KBM-7 (cell line): ENCODE measurements around the gene OR51V1.
"Not testable (repeated sequence)": the region's sequence is repeated elsewhere in the genome, so short reads cannot be mapped to it uniquely, and the experiment has no call there.

Source experiments
- DNase-seq: peaks from one replicate; pipeline ENCODE4 v3.0.0-alpha.2; 2015
- in situ Hi-C: fragments of 300-500 bp; cut with MboI; formaldehyde crosslinking; loops from 2 replicates; pipeline ENCODE4 v1.14.3; 2020; ENCODE audit warnings: low sequenced_read_pairs, low pct_unique_long_range_greater_than_20kb, mixed read lengths

OR51V1 gene

DNA sequence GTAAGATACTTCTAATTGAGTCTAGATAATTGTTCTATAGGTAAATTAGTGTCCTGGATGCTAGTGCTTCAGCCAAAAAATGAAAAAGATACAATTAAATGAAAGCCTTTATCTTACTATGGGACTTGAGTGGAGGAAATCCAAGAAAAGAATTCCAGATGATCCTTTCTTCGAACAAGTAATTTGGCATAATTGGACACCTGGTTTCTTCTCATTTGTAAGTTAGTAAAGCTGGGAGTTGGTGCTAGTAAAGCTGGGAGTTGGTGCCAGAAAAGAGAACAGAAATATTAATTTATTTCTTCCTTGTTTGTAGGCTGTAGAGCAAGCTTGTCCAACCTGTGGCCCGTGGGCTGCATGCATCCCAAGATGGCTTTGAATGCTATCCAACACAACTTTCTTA, 12.3 kb downstream of the OR51V1 start:
- DNase-seq, result no peak
- in situ Hi-C loops, result no loop called here

DNA sequence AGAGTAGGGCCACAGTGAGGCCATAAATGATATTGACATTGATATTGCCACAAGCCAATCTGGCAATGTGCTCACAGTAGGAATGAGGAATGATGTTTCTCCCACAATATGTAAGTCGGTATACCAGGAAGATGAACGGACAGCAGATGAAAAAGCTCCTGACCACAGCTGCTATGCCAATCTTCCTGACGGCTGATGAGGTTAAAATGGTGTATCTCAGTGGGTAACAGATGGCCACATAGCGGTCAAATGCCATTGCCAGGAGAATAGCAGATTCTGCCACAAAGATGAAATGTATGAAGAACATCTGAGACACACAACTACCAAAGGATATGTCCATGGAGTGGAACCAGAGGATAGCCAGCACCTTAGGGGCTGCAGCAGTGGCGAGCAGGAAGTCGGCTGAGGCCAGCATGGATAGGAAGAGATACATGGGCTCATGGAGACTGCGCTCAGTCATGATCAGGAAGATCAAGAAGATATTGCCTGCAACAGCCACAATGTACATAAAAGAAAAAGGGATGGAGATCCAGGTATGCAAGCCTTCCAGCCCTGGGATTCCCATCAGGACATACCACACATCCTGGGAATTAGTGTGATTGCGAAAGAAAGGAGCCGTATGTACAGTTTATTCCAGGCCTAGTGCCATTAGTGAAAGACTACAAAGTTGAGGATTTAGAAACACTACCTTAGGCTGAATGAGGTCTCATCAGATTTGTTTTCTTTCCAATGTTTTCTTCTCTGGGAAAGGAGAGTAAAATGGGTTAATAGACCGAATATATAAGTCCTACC, 22.2 kb downstream of the OR51V1 start:
- in situ Hi-C loops, result no loop called here
- DNase-seq, result no peak

DNA sequence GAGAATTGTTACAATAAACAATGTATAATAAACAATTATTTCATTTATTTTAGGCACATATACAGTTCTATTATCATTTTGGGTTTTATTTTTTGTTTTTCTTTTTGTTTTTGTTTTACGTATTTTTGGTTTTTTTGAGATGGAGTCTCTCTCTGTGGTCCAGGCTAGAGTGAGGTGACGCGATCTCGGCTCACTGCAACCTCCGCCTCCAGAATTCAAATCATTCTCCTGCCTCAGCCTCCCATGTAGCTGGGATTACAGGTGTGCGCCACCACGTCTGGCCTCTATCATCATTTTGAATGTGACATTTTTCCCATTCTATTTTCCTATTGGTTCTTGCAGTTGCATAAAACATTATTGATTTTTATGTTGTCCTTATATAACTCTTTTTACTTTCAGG, 25.5 kb downstream of the OR51V1 start:
- in situ Hi-C loops, result no loop called here
- DNase-seq, result no peak

- DNase-seq, result no peak
- in situ Hi-C loops, result no loop called here
Observed at GRCh38 chr11:5171856-5172255, 28.6 kb downstream of the OR51V1 start.

- DNase-seq, in situ Hi-C loops: not testable (repeated sequence)
Observed at GRCh38 chr11:5165898-5166297, 34.6 kb downstream of the OR51V1 start.

DNA sequence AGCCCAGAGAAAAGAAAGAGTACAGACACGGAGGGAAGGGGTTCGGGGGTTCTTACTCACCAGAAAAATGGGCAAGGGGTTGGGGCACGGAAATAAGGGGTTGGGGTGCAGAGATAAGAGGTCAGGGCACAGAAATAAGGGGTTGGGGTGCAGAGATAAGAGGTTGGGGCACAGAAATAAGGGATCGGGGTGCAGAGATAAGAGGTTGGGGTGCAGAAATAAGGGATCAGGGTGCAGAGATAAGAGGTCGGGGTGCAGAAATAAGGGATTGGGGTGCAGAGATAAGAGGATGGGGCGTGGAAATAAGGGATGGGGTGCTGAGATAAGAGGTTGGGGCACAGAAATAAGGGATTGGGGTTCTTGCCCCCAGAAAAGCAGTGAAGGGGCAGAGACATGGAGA, 35.7 kb downstream of the OR51V1 start:
- in situ Hi-C loops, result not testable (repeated sequence)

GRCh38 chr11:5161045-5161444, 39.4 kb downstream of the OR51V1 start:
- DNase-seq, in situ Hi-C loops: not testable (repeated sequence)

More for the DNA sequence above, 35.7 kb downstream of the OR51V1 start:
- DNase-seq, result not testable (repeated sequence)

- in situ Hi-C loops, result not testable (repeated sequence)
Observed at GRCh38 chr11:5160217-5160616, 40.3 kb downstream of the OR51V1 start.

GRCh38 chr11:5159806-5160205, 40.7 kb downstream of the OR51V1 start:
- in situ Hi-C loops, result no loop called here
- no peak for DNase-seq

More at GRCh38 chr11:5160217-5160616, 40.3 kb downstream of the OR51V1 start:
- DNase-seq, result not testable (repeated sequence)

GRCh38 chr11:5154657-5155056, 45.8 kb downstream of the OR51V1 start, which contains the start of gene OR52A1:
Gene OR52A1, minus strand, starts transcription at chr11:5154757. Its CDS starts 2,388 bp downstream, at chr11:5152369.
- in situ Hi-C loops, result no loop called here
- no peak for DNase-seq

DNA sequence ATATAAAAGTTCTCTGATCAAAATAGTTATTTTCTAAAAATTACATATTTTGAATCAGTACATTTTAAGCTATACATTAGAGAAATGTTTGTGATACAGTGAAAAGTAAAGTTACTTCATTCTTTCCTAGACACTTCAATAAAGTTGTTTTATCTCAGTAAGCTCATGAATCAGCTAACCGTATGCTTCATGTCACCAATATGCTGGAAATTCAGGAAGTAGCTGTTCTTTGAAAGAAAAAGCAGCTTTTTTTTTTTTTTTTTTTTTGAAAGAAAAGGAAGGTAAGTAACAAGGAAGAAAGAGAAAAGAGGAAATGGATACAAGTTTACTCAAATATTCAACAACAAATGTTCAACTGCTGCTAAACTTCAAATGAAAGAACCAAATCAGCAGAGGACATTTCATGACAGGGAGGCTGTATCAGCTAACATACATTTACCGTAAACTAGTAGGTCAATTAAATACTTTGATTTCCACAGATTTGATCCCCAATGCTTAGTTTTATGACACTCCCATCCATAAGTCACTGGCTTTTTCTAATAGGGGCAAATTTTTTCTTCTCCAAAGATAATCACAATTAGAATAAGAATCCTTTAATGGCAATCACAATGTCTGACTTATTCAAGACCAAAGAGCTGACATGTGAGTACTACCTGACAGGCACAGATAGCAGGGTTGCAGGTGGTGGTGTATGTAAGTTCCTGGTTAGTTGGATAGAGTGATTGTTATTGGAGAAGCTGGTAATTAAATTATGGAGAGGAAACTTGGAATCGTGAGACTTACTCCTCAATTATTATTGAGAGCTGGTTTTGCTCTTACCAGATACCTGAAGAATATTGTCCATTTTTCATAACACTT, 46.7 kb downstream of the OR51V1 start:
- in situ Hi-C loops, result no loop called here
- peak; percentile 0 for DNase-seq

DNA sequence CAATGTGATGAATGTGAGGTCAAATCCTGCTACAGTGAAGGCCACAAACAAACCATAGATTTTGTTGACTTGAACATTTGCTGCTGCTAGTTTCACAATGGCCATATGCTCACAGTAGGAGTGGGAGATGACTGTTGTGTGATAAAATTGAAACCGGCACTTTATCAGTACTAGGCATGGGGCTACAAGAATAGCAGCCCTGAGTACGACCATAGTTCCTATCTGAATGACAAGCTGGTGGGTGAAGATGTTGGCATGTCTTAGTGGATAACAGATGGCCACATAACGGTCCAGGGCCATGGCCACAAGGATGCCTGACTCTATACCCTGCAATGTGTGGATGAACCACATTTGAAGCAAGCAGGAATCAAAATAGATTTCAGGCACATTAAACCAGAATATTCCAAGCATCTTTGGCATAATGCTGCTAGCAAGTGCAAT, 48.7 kb downstream of the OR51V1 start:
- DNase-seq, result no peak
- in situ Hi-C loops, result no loop called here
